Measurements from ENCODE around the gene MYH6.

GRCh38 chr14:23409966-23410635, 2.0 kb upstream of the MYH6 start:
- TF ChIP-seq CTCF (IDR thresholded peaks at IDR 0.05) (no peak), POLR2A (IDR thresholded peaks at IDR 0.05) (no peak)
